ENCODE data around the gene ZNF318.

DNA sequence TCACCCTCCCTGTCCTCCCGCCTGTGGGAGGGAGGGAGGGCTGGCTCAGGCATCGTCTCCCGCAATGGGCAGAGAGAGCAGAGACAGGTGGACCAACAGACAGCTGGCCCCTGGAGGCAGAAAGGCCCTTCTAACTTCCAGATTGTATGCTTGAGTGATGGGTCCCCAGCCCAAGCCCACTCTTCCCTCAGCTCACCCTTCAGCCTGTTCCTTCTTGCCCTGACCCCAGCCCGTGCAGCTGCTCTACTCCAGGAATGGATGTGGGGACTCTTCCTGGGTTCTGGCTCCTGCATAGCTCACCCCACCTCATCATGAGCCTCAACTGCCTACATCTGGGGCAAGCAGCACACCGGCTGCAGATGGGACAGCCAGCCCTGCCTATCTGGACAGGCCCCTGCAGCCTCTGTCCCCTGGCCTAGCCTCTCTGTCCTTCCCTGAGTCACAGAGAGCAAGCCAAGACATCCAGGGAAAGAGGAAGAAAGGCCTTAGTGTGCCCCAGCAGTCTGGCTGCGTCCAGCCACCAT lies 82.9 kb downstream of the ZNF318 start:
- TF ChIP-seq, protein P1, sequence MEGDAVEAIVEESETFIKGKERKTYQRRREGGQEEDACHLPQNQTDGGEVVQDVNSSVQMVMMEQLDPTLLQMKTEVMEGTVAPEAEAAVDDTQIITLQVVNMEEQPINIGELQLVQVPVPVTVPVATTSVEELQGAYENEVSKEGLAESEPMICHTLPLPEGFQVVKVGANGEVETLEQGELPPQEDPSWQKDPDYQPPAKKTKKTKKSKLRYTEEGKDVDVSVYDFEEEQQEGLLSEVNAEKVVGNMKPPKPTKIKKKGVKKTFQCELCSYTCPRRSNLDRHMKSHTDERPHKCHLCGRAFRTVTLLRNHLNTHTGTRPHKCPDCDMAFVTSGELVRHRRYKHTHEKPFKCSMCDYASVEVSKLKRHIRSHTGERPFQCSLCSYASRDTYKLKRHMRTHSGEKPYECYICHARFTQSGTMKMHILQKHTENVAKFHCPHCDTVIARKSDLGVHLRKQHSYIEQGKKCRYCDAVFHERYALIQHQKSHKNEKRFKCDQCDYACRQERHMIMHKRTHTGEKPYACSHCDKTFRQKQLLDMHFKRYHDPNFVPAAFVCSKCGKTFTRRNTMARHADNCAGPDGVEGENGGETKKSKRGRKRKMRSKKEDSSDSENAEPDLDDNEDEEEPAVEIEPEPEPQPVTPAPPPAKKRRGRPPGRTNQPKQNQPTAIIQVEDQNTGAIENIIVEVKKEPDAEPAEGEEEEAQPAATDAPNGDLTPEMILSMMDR (IDR thresholded peaks at IDR 0.05 in 8 of 11, conservative IDR thresholded peaks at IDR 0.05 in 3 of 11) = no peak
- TF ChIP-seq POLR2AphosphoS5 (IDR thresholded peaks at IDR 0.05) = no peak

All from spleen (tissue), 7 donors.